NB4 (cell line): ENCODE measurements around the gene CADPS.

Experiments
- DNase-seq: peaks from one replicate; pipeline ENCODE4 v3.0.0; 2010; ENCODE audit warnings: low read depth
- H3K4me3 ChIP-seq: one replicate; pipeline ENCODE4 v1.5.1; 2011; ENCODE audit warnings: mild to moderate bottlenecking, low read depth, low read length, moderate library complexity
- CTCF ChIP-seq: IDR thresholded peaks from one replicate; pipeline ENCODE4 v1.5.1; 2012; ENCODE audit warnings: low read depth, low read length
- MAX ChIP-seq: IDR thresholded peaks from 2 replicates; pipeline ENCODE4 v1.6.1; 2011; ENCODE audit warnings: low read depth, low read length
- MYC ChIP-seq: IDR thresholded peaks from 2 replicates; pipeline ENCODE4 v1.6.1; 2011; ENCODE audit warnings: low read depth, low read length
- POLR2A ChIP-seq: IDR thresholded peaks from 2 replicates; pipeline ENCODE4 v1.6.1; 2011; ENCODE audit warnings: mild to moderate bottlenecking; ENCODE audit not compliant: insufficient read length; ENCODE audit errors: extremely low read depth

CADPS gene

GRCh38 chr3:62918777-62919176 is 43.6 kb upstream of the CADPS start:
- no peak overlapping the region for H3K4me3 ChIP-seq
- no peak for DNase-seq
- no peak for TF ChIP-seq POLR2A
- no peak for TF ChIP-seq MAX
- no peak for TF ChIP-seq MYC
- TF ChIP-seq CTCF = no peak

- H3K4me3 ChIP-seq = no peak overlapping the region
- TF ChIP-seq MYC = no peak
- no peak for TF ChIP-seq POLR2A
- no peak for DNase-seq
These were observed 42.9 kb upstream of the CADPS start for GRCh38 chr3:62918131-62918530.

GRCh38 chr3:62911526-62911925 is 36.3 kb upstream of the CADPS start:
- no peak overlapping the region for H3K4me3 ChIP-seq
- no peak for TF ChIP-seq MYC
- no peak for TF ChIP-seq MAX
- TF ChIP-seq CTCF = no peak
- no peak for TF ChIP-seq POLR2A
- DNase-seq = no peak

- TF ChIP-seq CTCF (no peak), POLR2A (no peak), MYC (no peak), MAX (no peak)
- H3K4me3 ChIP-seq = no peak overlapping the region
These were observed 30.1 kb upstream of the CADPS start for GRCh38 chr3:62905331-62905730.

GRCh38 chr3:62898530-62899496 is 23.6 kb upstream of the CADPS start:
- no peak for DNase-seq
- TF ChIP-seq MAX (no peak), CTCF (no peak), MYC (no peak), POLR2A (no peak)
- no peak overlapping the region for H3K4me3 ChIP-seq

More at GRCh38 chr3:62905331-62905730, 30.1 kb upstream of the CADPS start:
- no peak for DNase-seq

GRCh38 chr3:62895901-62896300 is 20.7 kb upstream of the CADPS start:
- DNase-seq = no peak
- no peak overlapping the region for H3K4me3 ChIP-seq
- TF ChIP-seq MAX (no peak), POLR2A (no peak), MYC (no peak), CTCF (no peak)
